ENCODE data around the gene RIMOC1. TPM values are rescaled to one million over a fixed set of nuclear protein-coding genes. Genes with fewer than 3 reads are reported as not detected.
A peak's percentile ranks its signal among the peaks of the same experiment; 100 is the strongest.

RIMOC1 gene
- total RNA-seq, 1 donor from 2014 or later = 15.8 TPM

- DNase-seq (ENCODE audit: low read depth) = no peak
- Histone ChIP-seq H3K4me3 (ENCODE audit: low read depth, low read length) (no peak overlapping the region), H3K27me3 (ENCODE audit: control insufficient read depth, insufficient read depth, low read length) (no peaks in the 10 kb centered on the region), H3K36me3 (ENCODE audit: control insufficient read depth, insufficient read depth, low read length) (no peaks in the 10 kb centered on the region)
- TF ChIP-seq CTCF (IDR thresholded peaks at IDR 0.05; ENCODE audit: insufficient read depth, low read length, severe bottlenecking) = no peak
- no peak for FAIRE-seq
These were observed 20.9 kb upstream of the RIMOC1 start for GRCh38 chr5:41883243-41883642.

DNA sequence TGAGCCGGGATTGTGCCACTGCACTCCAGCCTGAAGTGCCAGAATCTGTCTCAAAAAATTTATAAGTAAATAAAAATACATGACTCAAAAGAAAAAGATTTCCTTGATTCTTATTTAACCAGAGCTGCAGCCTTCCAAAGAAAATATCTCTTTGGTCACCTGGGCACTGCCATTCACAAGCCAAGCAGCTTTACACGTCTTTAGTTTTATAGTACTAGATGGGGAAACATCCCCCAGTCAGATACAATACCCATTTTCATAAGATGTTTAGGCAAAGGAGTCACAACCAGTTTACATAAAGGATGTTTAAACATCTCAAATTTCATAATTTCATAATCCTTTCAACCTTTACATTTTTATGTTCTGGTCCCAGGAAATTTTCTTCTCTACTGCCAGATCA is 20.2 kb upstream of the RIMOC1 start:
- TF ChIP-seq CTCF (IDR thresholded peaks at IDR 0.05; ENCODE audit: insufficient read depth, low read length, severe bottlenecking) = no peak
- no peaks in the 10 kb centered on the region for H3K36me3 ChIP-seq (ENCODE audit: control insufficient read depth, insufficient read depth, low read length)
- DNase-seq (ENCODE audit: low read depth) (no peak), FAIRE-seq (no peak)
- no peaks in the 10 kb centered on the region for H3K27me3 ChIP-seq (ENCODE audit: control insufficient read depth, insufficient read depth, low read length)
- H3K4me3 ChIP-seq (ENCODE audit: low read depth, low read length) = no peak overlapping the region

- TF ChIP-seq CTCF (IDR thresholded peaks at IDR 0.05; ENCODE audit: insufficient read depth, low read length, severe bottlenecking) = no peak
- FAIRE-seq (no peak), DNase-seq (ENCODE audit: low read depth) (no peak)
- Histone ChIP-seq H3K4me3 (ENCODE audit: low read depth, low read length) (no peak overlapping the region), H3K36me3 (ENCODE audit: control insufficient read depth, insufficient read depth, low read length) (no peaks in the 10 kb centered on the region), H3K27me3 (ENCODE audit: control insufficient read depth, insufficient read depth, low read length) (no peaks in the 10 kb centered on the region)
These were observed 18.9 kb upstream of the RIMOC1 start for GRCh38 chr5:41885286-41885685.

DNA sequence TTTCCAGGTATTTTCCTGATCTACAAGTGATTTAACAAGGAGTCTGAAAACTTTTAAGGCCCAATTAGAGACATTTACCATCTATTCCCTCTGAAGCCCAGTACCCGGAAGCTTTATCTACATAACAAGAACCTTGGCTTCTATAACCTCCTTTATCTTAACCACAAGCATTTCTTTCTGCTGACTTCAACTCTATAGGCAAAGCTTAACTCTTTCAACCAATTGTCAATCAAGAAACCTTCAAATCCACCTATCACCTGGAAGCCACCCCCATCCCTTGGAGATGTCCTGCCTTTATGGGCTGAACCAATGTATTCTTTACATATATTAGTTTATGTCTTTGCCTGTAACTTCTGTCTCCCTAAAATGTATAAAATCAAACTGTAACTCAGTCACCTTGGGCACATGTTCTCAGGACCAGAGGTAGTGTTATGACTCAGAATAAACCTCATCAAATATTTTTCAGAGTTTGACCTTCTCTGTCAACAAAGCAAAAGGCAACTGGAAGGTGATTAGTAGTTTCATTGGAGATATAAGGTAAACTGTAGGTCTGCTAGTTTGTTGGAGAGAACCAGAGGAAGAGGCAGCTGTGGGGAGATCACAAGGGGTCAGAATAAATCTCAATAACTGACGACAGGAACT is 13.0 kb upstream of the RIMOC1 start:
- Histone ChIP-seq H3K27me3 (ENCODE audit: control insufficient read depth, insufficient read depth, low read length) (no peaks in the 10 kb centered on the region), H3K4me3 (ENCODE audit: low read depth, low read length) (no peak overlapping the region), H3K36me3 (ENCODE audit: control insufficient read depth, insufficient read depth, low read length) (no peaks in the 10 kb centered on the region)
- DNase-seq (ENCODE audit: low read depth) = peak; percentile 23
- FAIRE-seq = no peak
- no peak for TF ChIP-seq CTCF (IDR thresholded peaks at IDR 0.05; ENCODE audit: insufficient read depth, low read length, severe bottlenecking)

- no peak for TF ChIP-seq CTCF (IDR thresholded peaks at IDR 0.05; ENCODE audit: insufficient read depth, low read length, severe bottlenecking)
- FAIRE-seq (no peak), DNase-seq (ENCODE audit: low read depth) (no peak)
- Histone ChIP-seq H3K27me3 (ENCODE audit: control insufficient read depth, insufficient read depth, low read length) (peaks cover 1% of the 10 kb centered on the region), H3K36me3 (ENCODE audit: control insufficient read depth, insufficient read depth, low read length) (no peaks in the 10 kb centered on the region), H3K4me3 (ENCODE audit: low read depth, low read length) (no peak overlapping the region)
These were observed 12.1 kb upstream of the RIMOC1 start for GRCh38 chr5:41892031-41892430.

All from bronchial epithelial cell (primary cell).